ENCODE measurements around the gene TCP10L. TPM values are rescaled to one million over a fixed set of nuclear protein-coding genes. Genes with fewer than 3 reads are reported as not detected.

TCP10L gene
- total RNA-seq, 4 donors from 2014 or later, result 0.37 to 0.47 (median 0.38) TPM; not detected in 1

- DNase-seq (ENCODE audit: low spot score) (no peak), ATAC-seq (ENCODE audit: low FRiP score) (no peak)
- no peak for TF ChIP-seq CTCF (IDR thresholded peaks at IDR 0.05)
These were observed 647 bp upstream of the TCP10L start for GRCh38 chr21:32585970-32586369.

GRCh38 chr21:32584472-32584871 lies 851 bp downstream of the TCP10L start:
- ATAC-seq (ENCODE audit: low FRiP score), result no peak
- TF ChIP-seq CTCF (IDR thresholded peaks at IDR 0.05), result no peak
- no peak for DNase-seq (ENCODE audit: low spot score)

- DNase-seq (ENCODE audit: low spot score) (no peak), ATAC-seq (ENCODE audit: low FRiP score) (no peak)
- no peak for TF ChIP-seq CTCF (IDR thresholded peaks at IDR 0.05)
These were observed 3.6 kb downstream of the TCP10L start for GRCh38 chr21:32581732-32582131.

GRCh38 chr21:32580949-32581348 lies 4.4 kb downstream of the TCP10L start:
- DNase-seq (ENCODE audit: low spot score) (no peak), ATAC-seq (ENCODE audit: low FRiP score) (no peak)
- no peak for TF ChIP-seq CTCF (IDR thresholded peaks at IDR 0.05)

- TF ChIP-seq CTCF (IDR thresholded peaks at IDR 0.05), result no peak
- DNase-seq (ENCODE audit: low spot score) (no peak), ATAC-seq (ENCODE audit: low FRiP score) (no peak)
These were observed 7.1 kb downstream of the TCP10L start for GRCh38 chr21:32578107-32578691.

- DNase-seq (ENCODE audit: low spot score), result no peak
- no peak for ATAC-seq (ENCODE audit: low FRiP score)
- TF ChIP-seq CTCF (IDR thresholded peaks at IDR 0.05), result no peak
These were observed 9.3 kb downstream of the TCP10L start for GRCh38 chr21:32576011-32576410.
